HepG2 (cell line): ENCODE data around the gene HS6ST2. TPM values are rescaled to one million over a fixed set of nuclear protein-coding genes. Genes with fewer than 3 reads are reported as not detected.

ENCODE experiments used
- ATAC-seq: fragments of 200-7000 bp; cut with Tn5 transposase; 3 replicates; pipeline ENCODE4 v1.9.1; 2020; ENCODE audit warnings: mild to moderate bottlenecking, moderate library complexity
- BruUV-seq: library from RNA; stranded (reverse); fragments of 400-500 nt; replicated peaks from 2 replicates; lab custom pipeline; 2021; lab: Mats Ljungman, UMichigan
- CTCF ChIA-PET: fragments of 300-600 bp; formaldehyde crosslinking; extraction: SDS; loops from one replicate; lab custom pipeline; 2021; ENCODE audit warnings: low total read pairs, inconsistent platforms, low intra/inter-chr PET ratio; lab: Yijun Ruan, JAX
- POLR2A ChIA-PET: fragments of 350-600 bp; sonication (Branson Sonifier 250); formaldehyde crosslinking; loops from one replicate; lab custom pipeline; 2020; ENCODE audit warnings: antibody characterized with exemption, inconsistent platforms; lab: Yijun Ruan, JAX
- DNase-seq: peaks from one replicate; pipeline ENCODE4 v3.0.0-alpha.2; 2015; ENCODE audit warnings: low spot score
- FAIRE-seq: peaks from 3 replicates; lab custom pipeline; 2011; peaks lifted over from hg19 to GRCh38; lab: Jason Lieb, UNC
- H2AFZ ChIP-seq: one replicate; pipeline ENCODE4 v1.6.1; 2011; ENCODE audit warnings: low read length, inconsistent platforms
- H3K27ac ChIP-seq: fragments of 300-600 bp; 3 replicates; pipeline ENCODE4 v1.8.0; 2011; ENCODE audit warnings: mixed run types, mild to moderate bottlenecking, mixed read lengths, low read length, inconsistent platforms; ENCODE audit not compliant: insufficient read depth; ENCODE audit errors: extremely low read length
- H3K27me3 ChIP-seq, 2 experiments: fragments of 200-600 bp in 1 of 2; 2 replicates in 1 of 2; 3 replicates in 1 of 2; pipeline versions ENCODE4 v1.6.0 to v1.8.0; 2011; ENCODE audit warnings: low read length in 2 of 2, mild to moderate bottlenecking in 2 of 2, moderate library complexity in 2 of 2, inconsistent platforms in 1 of 2; ENCODE audit not compliant: insufficient read depth in 2 of 2, control insufficient read depth in 1 of 2
- H3K36me3 ChIP-seq, 2 experiments: fragments of 200-600 bp in 1 of 2; replicated peaks in 1 of 2; 2 replicates in 1 of 2; 3 replicates in 1 of 2; pipeline versions ENCODE4 v1.5.1 to v1.8.0; 2011; ENCODE audit warnings: low read length in 2 of 2, inconsistent platforms in 1 of 2; ENCODE audit not compliant: insufficient read depth in 2 of 2, control insufficient read depth in 1 of 2
- H3K4me1 ChIP-seq: 2 replicates; pipeline ENCODE4 v1.5.1; 2012; ENCODE audit warnings: low read length, inconsistent platforms; ENCODE audit not compliant: insufficient read depth
- H3K4me2 ChIP-seq: 2 replicates; pipeline ENCODE4 v1.6.0; 2011; ENCODE audit warnings: low read depth, low read length, inconsistent platforms
- H3K4me3 ChIP-seq, 3 experiments: fragments of 200-600 bp in 1 of 3; sonication (generic), shearing (Covaris generic) in 1 of 3; replicated peaks in 1 of 3; 2 replicates each; pipeline ENCODE4 v1.5.1; 2011 to 2016; ENCODE audit warnings: low read length in 3 of 3, inconsistent platforms in 2 of 3, low read depth in 2 of 3, mild to moderate bottlenecking in 2 of 3, control low read depth in 1 of 3, mixed read lengths in 1 of 3; ENCODE audit not compliant: insufficient read depth in 1 of 3
- H3K79me2 ChIP-seq: one replicate; pipeline ENCODE4 v1.6.1; 2011; ENCODE audit warnings: low read length, inconsistent platforms; ENCODE audit not compliant: insufficient read depth
- H3K9ac ChIP-seq: 2 replicates; pipeline ENCODE4 v1.6.0; 2011; ENCODE audit warnings: mild to moderate bottlenecking, low read depth, low read length, inconsistent platforms; ENCODE audit not compliant: insufficient read depth
- H3K9me3 ChIP-seq: 2 replicates; pipeline ENCODE4 v1.5.1; 2012; ENCODE audit warnings: mild to moderate bottlenecking, low read length
- H4K20me1 ChIP-seq: 2 replicates; pipeline ENCODE4 v1.6.0; 2011; ENCODE audit warnings: inconsistent platforms, mild to moderate bottlenecking, low read length, moderate library complexity; ENCODE audit not compliant: insufficient read depth
- AFF4 ChIP-seq: sonication (generic); formaldehyde crosslinking; IDR thresholded peaks from 2 replicates; pipeline ENCODE4 v1.4.0; 2020; ENCODE audit warnings: missing genetic modification reagents
- IKZF5 ChIP-seq: IDR thresholded peaks from 2 replicates; pipeline ENCODE4 v1.6.1; 2018; ENCODE audit warnings: missing genetic modification reagents, mild to moderate bottlenecking, missing compliant biosample characterization
- IRF2 ChIP-seq: IDR thresholded peaks from 2 replicates; pipeline ENCODE4 v1.6.1; 2018; ENCODE audit warnings: missing genetic modification reagents, missing compliant biosample characterization
- MEIS1 ChIP-seq: sonication (generic); formaldehyde crosslinking; IDR thresholded peaks from 2 replicates; pipeline ENCODE4 v1.9.0; 2021; ENCODE audit warnings: mild to moderate bottlenecking, missing genetic modification reagents, moderate library complexity, borderline replicate concordance
- ZBTB37 ChIP-seq: sonication (generic); formaldehyde crosslinking; IDR thresholded peaks from 2 replicates; pipeline ENCODE4 v1.4.0; 2020; ENCODE audit warnings: mild to moderate bottlenecking, missing genetic modification reagents
- ZMAT3 ChIP-seq: sonication (generic); formaldehyde crosslinking; conservative IDR thresholded peaks from 2 replicates; pipeline ENCODE4 v1.7.0; 2021; ENCODE audit warnings: missing genetic modification reagents
- ZNF10 ChIP-seq: sonication (generic); formaldehyde crosslinking; IDR thresholded peaks from 2 replicates; pipeline ENCODE4 v1.4.0; 2020; ENCODE audit warnings: mild to moderate bottlenecking, low read depth, missing genetic modification reagents, borderline replicate concordance
- ZNF30 ChIP-seq: sonication (generic); formaldehyde crosslinking; IDR thresholded peaks from 2 replicates; pipeline ENCODE4 v1.5.0; 2020; ENCODE audit warnings: mild to moderate bottlenecking, missing genetic modification reagents
- ZNF432 ChIP-seq: sonication (generic); formaldehyde crosslinking; IDR thresholded peaks from 2 replicates; pipeline ENCODE4 v1.5.0; 2020; ENCODE audit warnings: missing genetic modification reagents, mild to moderate bottlenecking, borderline replicate concordance
- ZNF724P ChIP-seq: sonication (generic); formaldehyde crosslinking; IDR thresholded peaks from 2 replicates; pipeline ENCODE4 v1.8.0; 2022; ENCODE audit warnings: missing genetic modification reagents, borderline replicate concordance
- ZSCAN20 ChIP-seq: sonication (generic); formaldehyde crosslinking; IDR thresholded peaks from 2 replicates; pipeline ENCODE4 v1.4.0; 2020; ENCODE audit warnings: missing genetic modification reagents, mild to moderate bottlenecking, borderline replicate concordance
- WGBS: methylation state at CpG from one replicate; pipeline ENCODE4 v1.1.6; 2017; ENCODE audit warnings: low lambda C conversion rate; 5-methylcytosine and 5-hydroxymethylcytosine counted together
- in situ Hi-C: cut with HindIII; loops from 2 replicates; pipeline ENCODE4 v1.10.0; 2017; ENCODE audit warnings: low pct_unique_long_range_greater_than_20kb; ENCODE audit not compliant: extremely low pct_ligation_motif_present
- intact Hi-C: fragments of 100-400 bp; cut with micrococcal nuclease; formaldehyde crosslinking; loops from one replicate; pipeline ENCODE4 v1.10.0; 2022; ENCODE audit not compliant: unreplicated experiment
- polyA plus RNA-seq, 8 experiments: library from polyadenylated mRNA; depleted of rRNA in 3 of 8; stranded (reverse) in 7 of 8; unstranded in 1 of 8; fragments of >200 nt; fragmentation: Illumina TruSeq in 4 of 8; extraction: Trizol in 4 of 8; gene quantifications; 2 replicates each; pipeline versions ENCODE4 v1.2.1 to v1.2.3, GENCODE V29; 2011 to 2016; ENCODE audit warnings: low read depth in 4 of 8, missing spikeins in 1 of 8, mixed read lengths in 1 of 8; ENCODE audit not compliant: insufficient read depth in 1 of 8
- total RNA-seq, 5 experiments: library from RNA; depleted of rRNA; stranded (reverse); fragments of >200 nt; fragmentation: Illumina TruSeq; extraction: Trizol; gene quantifications; 2 replicates each; pipeline ENCODE4 v1.2.3, GENCODE V29; 2016; ENCODE audit warnings: low read depth in 1 of 5

The HS6ST2 gene
- total and polyA plus RNA-seq, 2 of the 13 experiments (the other 11 are each of a cell fraction or from before 2014, with no cell fraction given) = 0.05 TPM; not detected in 1

- CTCF ChIA-PET = no interaction called here
- intact Hi-C loops = no loop called here
- TF ChIP-seq ZNF432 (CRISPR knock-in tag) (no peak), ZSCAN20 (CRISPR knock-in tag) (no peak), IRF2 (CRISPR knock-in tag) (no peak), AFF4 (CRISPR knock-in tag) (no peak), ZBTB37 (no peak), ZNF724P (CRISPR knock-in tag) (no peak), ZMAT3 (CRISPR knock-in tag) (no peak), IKZF5 (CRISPR knock-in tag) (no peak), MEIS1 (CRISPR knock-in tag) (no peak), ZNF30 (CRISPR knock-in tag) (no peak), ZNF10 (CRISPR knock-in tag) (no peak)
These were observed 25.7 kb upstream of the HS6ST2 start for GRCh38 chrX:132984058-132984650.

More at GRCh38 chrX:132984058-132984650, 25.7 kb upstream of the HS6ST2 start:
- H3K4me3 ChIP-seq = no peak overlapping the region
- H3K36me3 ChIP-seq = no peaks in the 10 kb centered on the region
- H3K79me2 ChIP-seq = no peaks in the 10 kb centered on the region
- H3K9me3 ChIP-seq = no peaks in the 10 kb centered on the region
- no peak for FAIRE-seq
- ATAC-seq = no peak
- H3K9ac ChIP-seq = no peak overlapping the region
- no peaks in the 10 kb centered on the region for H3K27me3 ChIP-seq
- no TSS peak for BruUV-seq
- H4K20me1 ChIP-seq = no peaks in the 10 kb centered on the region
- WGBS = 3% methylated on average over 4 of the region's 7 CpGs
- no peak overlapping the region for H3K4me2 ChIP-seq
- H2AFZ ChIP-seq = no peak overlapping the region
- DNase-seq = no peak
- no peaks in the 10 kb centered on the region for H3K4me1 ChIP-seq
- H3K27ac ChIP-seq = no peak overlapping the region
- in situ Hi-C loops = no loop called here
- POLR2A ChIA-PET = no interaction called here
